ENCODE results near the gene LRRC37A.
"Not testable (repeated sequence)": the region's sequence is repeated elsewhere in the genome, so short reads cannot be mapped to it uniquely, and the experiment has no call there.

Gene LRRC37A

GRCh38 chr17:46294831-46295230 is at the start of gene LRRC37A:
Gene LRRC37A (plus strand): TSS chr17:46295131. CDS start chr17:46295134, 3 bp downstream.
- TF ChIP-seq CTCF (IDR thresholded peaks at IDR 0.05), result not testable (repeated sequence)

GRCh38 chr17:46253722-46254121 is 41.2 kb upstream of the LRRC37A start:
- TF ChIP-seq CTCF (IDR thresholded peaks at IDR 0.05), result peak; percentile 52

GRCh38 chr17:46262271-46262670 is 32.7 kb upstream of the LRRC37A start:
- no peak for TF ChIP-seq CTCF (IDR thresholded peaks at IDR 0.05)

GRCh38 chr17:46264456-46265198 is 30.3 kb upstream of the LRRC37A start:
- no peak for TF ChIP-seq CTCF (IDR thresholded peaks at IDR 0.05)

GRCh38 chr17:46266656-46267544 is 28.0 kb upstream of the LRRC37A start:
- TF ChIP-seq CTCF (IDR thresholded peaks at IDR 0.05), result no peak

- no peak for TF ChIP-seq CTCF (IDR thresholded peaks at IDR 0.05)
These were observed 24.9 kb upstream of the LRRC37A start for GRCh38 chr17:46270032-46270431.

GRCh38 chr17:46273541-46274236 is 21.2 kb upstream of the LRRC37A start:
- no peak for TF ChIP-seq CTCF (IDR thresholded peaks at IDR 0.05)

All from LNCAP (cell line).